Daoy (cell line): ENCODE data around the gene VIPR1. TPM values are rescaled to one million over a fixed set of nuclear protein-coding genes. Genes with fewer than 3 reads are reported as not detected.

Source experiments
- DNase-seq: peaks from one replicate; pipeline ENCODE4 v3.0.0-alpha.2; 2015; ENCODE audit warnings: low read depth
- total RNA-seq: library from RNA; depleted of rRNA; stranded (reverse); fragments of >200 nt; shearing (Covaris generic); gene quantifications from 2 replicates; pipeline ENCODE4 v1.2.3, GENCODE V29; 2014; rRNA removed

The VIPR1 gene, protein sequence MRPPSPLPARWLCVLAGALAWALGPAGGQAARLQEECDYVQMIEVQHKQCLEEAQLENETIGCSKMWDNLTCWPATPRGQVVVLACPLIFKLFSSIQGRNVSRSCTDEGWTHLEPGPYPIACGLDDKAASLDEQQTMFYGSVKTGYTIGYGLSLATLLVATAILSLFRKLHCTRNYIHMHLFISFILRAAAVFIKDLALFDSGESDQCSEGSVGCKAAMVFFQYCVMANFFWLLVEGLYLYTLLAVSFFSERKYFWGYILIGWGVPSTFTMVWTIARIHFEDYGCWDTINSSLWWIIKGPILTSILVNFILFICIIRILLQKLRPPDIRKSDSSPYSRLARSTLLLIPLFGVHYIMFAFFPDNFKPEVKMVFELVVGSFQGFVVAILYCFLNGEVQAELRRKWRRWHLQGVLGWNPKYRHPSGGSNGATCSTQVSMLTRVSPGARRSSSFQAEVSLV
- 19.3 and 31.7 TPM in 2 replicates for total RNA-seq

DNA sequence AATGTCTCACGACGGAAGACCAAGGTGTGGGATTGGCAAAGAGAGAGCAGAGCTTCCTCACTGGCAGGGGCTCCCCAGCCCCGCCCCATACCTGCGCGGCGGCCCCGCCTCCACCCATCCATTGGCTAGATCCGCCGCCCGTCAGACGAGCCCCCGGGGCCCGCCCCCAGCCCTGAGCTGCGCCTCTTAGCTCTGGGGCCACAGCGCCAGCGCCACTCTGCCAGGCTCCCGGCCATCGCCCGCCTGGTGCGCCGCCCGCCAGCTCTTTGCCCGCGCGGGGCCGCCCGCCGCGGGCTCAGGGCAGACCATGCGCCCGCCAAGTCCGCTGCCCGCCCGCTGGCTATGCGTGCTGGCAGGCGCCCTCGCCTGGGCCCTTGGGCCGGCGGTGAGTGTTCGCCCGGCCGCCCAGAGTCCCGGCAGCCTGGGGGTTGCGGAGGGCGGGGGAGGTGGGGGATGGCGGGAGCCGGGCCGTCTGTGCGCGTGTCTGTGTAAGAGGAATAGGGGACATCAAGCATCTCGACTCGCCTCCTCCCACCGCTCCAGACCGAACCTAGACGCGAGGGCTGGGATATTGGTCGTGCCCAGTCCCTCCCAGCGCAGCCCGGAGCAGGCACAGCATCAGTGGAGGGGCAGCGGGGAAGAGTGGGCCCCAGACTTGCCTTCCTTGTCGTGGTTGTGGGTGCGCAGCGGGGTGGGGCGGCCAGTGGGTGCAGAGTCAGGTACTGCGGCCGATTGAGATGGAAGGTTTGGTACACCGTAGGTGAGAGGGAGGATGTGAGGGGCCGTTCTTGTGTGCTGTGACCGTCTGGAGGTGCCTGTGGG, at the start of gene VIPR1:
Gene VIPR1, plus strand, starts transcription at position 215 of the 822 bp plus-strand sequence. Its CDS starts 93 bp downstream, at position 308.
- peak; percentile 82 for DNase-seq

DNA sequence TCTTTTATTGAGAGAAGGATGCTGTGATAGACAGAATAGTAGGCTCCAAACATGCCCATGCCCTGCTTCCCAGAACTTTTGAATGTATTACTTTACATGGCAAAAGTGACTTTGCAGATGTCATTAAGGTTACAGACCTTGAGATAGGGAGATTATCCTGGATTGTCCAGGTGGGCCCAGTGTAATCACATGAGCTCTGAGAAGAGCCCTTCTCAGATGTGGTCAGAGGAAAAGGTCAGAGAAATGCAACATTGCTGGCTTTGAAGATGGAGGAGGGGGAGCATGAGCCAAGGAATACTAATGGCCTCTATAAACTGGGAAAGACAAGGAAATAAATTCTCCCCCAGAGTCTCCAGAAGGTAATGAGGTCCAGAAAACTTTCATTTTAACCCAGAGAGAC, 46.2 kb upstream of the VIPR1 start:
- no peak for DNase-seq

DNA sequence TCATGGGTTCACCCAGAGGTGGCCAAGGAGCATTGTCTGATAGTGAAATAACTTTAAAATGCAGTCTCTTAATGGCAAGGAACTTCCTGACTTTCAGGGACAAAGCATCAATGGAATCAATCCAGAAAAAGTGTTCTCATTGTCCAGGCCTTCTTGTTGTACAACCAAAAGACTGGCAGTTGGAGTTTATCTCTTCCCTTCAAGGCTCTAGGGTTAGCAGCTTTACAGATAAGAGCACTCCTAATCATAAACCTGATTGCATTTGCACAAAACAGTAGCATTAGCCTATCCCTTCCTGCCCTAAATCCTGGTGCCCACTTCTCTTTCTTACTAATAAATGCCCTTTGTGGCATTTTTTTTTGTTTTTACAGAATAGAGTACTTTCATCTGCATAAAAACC, 43.3 kb upstream of the VIPR1 start:
- no peak for DNase-seq

DNA sequence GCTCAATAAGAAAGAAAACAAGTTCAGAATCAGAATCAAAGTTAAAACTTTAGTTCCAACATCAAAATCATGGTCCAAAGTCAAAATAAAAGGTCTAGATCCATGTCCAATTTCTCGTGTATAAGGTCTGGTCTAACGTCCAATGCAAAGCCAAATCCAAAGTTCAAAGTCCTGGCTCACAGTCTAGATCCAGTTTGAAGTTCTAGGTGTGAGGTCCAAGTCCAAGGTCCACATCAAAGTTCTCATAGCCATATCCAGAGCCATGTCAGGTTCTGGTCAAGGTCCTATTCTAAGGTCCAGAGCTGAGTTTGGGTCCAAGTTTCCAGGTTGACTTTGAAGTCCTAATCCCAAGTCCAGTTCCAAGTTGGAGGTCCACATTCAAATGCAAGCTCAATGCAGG, 40.7 kb upstream of the VIPR1 start:
- no peak for DNase-seq

DNA sequence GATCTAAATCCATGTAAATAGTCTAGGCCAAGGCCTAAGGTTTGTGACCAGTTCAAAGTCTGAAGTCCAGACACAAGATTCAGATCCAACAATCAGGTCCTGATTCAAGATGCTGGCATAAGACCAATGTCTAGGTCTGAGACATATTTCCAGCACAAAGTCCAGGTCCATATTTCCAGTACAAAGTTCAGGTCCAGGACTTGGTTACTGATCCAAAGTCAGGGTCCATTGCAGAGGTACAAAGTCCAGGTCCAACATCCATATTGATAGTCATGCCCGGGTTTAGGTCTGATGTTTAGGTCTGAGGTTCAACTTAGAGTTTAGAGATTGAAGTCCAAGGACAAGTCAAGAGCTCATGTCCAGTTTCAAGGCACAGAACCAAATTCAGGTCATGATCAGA, 39.4 kb upstream of the VIPR1 start:
- no peak for DNase-seq

DNA sequence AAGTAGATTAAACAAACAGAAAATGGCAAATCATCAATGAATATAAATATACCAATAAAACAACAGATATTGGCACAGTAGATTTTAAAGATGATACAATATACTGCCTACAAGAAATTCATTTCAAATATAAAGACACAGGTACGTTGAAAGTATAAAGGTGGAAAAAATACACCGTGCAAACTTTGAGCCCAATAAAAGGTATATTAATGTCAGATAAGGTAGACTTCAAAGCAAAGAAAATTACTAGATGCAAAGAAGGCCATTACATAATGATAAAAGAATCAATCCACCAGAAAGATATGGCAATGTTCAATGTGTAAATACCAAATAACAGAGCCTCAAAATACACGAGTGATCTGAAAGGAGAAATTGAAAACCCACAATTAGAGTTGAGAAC, 34.3 kb upstream of the VIPR1 start:
- DNase-seq, result no peak

DNA sequence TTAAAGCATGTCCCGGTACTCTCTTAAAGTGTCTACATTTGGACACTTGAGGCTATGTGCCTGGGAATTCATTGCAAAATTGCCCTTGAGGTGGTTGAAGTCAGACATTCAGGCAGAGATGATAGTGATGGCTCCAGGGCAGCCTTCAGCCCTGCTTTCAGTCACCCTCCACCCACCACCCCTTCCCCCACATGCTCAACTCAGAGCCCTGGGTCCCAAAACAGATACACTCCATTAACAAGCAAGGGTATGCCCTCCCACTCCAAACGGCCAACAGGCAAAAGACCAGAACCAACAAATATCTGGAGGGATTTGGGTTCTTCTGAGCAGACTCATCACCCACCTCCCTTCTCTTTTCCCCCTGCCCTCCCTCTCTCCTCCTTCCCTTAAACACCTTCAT, 29.9 kb upstream of the VIPR1 start:
- DNase-seq, result no peak

DNA sequence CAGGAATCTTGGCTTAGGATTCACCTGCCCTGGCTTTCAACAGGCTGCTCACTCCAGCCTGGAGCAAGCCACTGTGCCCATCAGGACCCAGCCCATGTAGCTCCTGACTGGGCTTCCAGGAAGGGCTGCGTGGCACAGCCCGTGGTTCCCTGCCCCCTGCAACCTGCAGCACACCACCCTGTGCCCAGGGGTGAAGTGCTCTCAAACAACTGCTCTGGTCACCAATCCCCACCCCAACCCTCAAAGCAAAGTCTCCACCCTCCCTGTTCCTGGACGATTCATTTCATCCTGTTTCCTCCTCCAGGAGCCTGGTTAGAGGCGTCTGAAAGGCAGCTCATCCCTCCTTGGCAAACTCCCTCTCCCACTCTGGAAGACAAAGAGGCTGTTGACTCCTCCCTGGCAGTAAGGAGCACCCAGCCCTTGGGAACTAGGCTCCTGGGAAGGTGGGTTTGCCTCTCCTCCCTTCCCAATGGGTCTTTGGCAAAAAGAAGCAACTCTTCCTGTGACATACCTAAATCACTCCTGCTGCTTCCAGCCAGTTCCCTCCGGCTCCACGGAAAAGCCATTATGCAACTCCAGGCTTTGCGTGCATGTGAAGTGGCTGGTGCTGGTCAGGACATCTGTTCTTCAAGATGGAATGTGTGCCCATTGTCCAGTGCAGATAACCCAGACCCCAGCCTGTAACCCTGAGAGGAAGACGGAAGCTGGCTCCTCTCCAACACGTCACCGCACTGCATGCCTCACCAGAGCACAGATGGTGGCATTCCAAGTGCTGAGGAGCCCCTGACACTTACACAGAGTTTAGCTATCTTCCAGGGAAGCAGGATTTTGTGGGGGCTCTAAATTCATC, 29.1 kb upstream of the VIPR1 start:
- peak; percentile 82 for DNase-seq

DNA sequence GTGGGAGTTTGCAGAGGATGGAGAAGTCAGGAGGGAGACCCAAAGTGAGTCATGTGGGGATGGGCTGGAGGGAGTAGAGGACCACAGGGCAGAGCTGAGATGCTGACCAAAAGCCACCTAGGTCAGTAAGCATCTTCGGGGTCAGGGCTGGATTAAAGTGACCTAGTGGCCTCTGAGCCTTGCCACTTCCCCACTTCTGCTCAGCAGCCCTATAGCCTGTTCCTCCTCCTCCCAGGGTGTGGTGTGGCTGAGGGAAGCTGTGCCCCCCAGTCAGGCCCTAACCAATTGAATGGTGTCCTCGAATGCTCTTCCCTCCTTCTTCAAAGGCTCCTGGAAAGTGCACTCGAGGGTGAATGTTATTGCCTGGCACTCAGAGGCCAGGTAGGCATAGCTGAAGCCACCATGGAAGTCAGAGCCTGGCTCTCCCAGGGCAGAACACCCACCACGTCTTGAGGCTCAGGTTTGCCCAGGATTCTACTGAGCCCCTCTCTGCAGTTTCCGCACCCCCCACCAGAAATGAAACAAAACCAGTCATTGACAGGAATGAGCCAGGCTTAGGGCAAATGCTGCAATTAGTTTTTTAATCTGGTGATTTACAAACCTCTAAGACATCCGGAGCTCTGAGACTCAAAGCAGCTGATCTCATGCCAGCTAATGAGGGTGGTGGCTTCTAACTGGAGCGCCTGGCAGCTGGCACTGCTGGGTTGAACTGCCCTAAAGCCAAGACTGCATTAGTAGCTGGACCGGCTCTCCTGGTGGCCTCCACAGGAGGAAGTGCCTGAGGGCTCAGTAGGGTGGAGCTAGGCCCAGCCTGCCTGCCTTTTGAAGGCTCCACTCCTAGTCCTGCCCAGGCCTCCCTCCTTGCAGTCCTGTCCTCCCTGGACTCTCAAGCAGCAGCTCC, 26.0 kb upstream of the VIPR1 start:
- DNase-seq, result peak; percentile 65

DNA sequence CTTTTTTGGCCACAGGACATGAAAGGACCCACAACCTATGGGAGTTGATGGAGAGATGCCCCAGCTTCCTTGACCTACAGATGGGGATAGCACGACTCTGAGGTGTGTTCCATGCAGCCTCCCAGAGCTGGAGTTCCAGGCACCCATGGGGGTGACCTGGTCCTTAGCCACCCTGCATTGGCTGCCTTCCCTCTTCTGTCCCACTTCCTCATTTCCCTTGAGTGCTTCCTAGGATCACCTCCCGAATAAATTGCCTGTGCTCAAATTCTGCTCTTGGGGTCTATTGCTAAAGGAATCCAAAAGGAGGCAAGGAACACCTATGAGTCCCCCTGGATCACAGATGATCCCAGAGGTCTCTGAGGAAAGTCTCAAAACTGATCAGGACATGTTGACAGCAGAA, 24.7 kb upstream of the VIPR1 start:
- no peak for DNase-seq

DNA sequence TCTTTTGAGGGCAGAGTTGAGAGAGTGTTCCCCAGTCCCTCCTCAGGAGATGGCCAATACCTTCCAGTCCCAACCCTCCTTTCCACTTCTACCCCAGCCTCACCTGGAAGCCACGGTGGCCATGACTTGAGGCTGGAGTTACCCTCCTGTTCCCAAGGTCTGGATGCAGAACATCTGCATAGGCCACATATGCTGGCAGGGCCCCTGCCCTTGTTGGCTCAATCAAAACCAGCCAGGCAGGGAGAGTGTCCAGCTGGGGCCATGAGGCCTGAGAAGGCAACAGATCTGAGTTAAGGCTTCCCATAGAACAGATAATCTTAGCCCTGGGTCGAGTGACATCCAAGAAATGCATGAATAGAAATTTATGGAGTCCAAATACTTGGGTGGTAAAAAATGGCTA, 23.6 kb upstream of the VIPR1 start:
- DNase-seq, result no peak

DNA sequence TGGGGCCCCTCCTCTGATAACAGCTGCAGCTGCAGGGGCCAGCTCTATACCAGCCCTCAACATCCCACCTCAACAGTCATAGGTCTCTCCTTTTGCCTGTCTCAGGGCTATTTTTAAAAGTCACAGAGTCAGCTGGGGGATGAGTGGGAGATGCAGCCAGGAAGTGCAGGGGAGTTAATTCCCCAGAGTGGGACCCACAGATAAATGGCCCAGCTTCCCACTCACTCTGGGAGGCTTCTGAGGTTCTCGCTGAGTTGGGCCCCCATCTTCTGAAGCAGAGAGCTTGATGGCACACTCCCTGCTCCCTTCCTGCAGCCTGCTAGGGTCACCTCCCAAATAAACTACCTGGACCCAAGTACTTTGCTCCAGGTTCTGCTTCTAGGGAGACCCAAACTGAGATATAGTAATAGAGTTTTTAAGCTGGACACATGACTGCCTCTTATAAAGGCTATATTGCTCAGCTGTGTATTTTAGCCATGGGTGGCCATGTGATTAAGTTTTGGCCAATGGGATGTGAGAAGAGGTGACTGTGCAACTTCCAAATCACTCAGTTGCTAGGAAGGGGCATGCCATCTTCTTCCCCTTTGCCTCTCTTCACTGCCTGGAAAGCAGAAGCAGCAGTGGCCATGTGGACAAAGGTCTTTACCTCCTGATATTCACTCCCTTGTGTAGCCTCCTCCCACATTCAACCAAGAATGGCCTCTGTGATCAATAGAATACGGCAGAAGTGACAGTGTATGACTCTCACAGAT, 15.5 kb upstream of the VIPR1 start:
- DNase-seq, result no peak

DNA sequence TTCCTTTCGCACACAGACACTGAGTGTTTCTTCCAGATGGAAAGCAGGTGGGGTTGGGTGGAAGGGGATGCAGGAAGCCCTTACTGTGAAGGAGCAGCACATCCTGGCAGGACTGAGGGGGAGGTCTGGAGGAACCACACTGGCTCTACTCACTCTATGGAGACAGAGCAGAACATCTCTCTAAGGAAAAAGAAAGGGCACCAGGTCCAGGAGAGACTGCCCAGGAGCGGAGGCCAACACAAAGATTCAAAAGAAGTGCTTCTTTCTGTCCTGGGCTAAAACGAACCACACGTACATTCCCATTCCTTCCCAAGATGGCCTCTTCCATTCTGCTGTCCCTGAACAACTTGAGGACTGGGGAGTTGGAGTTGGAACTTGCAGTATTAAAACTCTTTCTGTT, 13.8 kb upstream of the VIPR1 start:
- no peak for DNase-seq

DNA sequence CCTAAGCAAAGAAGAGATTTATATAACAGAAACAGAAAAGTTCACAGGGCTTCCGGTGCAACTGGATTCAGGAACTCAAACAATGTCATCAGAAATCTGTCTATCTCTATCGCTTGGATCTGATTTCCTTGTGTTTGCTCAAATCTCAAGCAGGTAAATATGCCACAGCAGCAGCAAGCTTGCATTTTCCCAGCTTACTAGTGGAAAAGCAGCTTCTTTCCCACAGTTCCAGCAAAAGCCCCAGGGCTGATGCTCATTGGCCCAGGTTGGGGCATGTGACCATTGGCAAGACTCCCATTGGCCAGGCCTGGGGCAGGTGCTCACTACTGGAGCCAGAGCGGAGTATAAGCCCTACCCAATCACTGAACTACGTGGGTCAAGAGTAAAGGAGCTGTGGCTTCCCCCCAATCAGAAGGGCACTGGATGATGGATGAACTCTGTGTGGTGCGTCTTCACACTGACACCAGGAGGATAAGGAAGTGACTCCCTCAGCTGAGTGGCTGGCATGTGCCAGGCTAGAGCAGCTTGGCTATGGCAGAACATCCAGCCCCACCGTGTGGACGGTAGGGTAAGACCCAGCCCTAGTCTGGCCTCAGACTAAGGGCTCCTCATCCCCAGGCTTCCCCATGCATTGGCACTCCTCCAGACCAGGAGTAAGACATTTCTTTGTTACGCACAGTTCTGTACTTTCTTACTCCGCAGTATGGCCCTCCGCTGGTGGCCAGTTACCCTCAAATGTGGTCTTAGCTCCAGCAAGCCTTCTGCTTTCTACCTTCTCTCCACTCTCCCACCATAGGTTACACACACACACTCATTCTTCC, 13.1 kb upstream of the VIPR1 start:
- DNase-seq, result no peak

DNA sequence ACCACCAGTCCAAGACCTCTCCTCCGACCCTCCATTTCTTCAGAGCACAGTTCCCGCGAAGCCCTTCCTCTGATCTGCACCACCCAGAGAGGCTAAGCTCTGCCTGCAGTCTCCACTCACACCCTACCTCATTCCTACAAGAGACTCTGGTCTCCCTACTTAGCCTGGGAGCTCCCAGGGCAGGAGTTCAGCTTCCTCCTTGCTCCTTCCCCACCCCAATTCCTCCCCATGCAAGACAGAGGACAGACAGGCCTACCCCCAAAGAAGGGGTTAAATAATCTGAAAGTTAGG, 12.6 kb upstream of the VIPR1 start:
- no peak for DNase-seq

DNA sequence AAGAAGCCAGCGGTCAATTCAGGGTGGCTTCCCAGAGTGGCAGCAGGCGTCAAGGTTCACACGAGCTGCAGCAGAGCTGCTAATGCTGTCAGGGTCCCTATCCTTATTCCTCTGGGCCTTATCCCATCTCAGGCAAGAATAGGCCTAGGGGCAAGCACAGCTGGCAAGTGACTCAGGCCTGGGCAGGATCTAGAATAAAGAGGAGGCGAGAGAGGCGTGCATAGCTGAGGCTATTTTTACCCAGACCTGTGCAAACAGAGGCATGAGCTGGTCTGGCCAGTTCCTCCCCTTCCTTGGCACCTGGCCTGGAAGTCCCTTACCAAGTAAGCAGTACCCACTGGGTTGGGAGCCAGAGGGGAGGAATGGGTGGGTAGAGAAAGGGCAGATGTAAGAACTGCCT, 12.2 kb upstream of the VIPR1 start:
- DNase-seq, result peak; percentile 64

DNA sequence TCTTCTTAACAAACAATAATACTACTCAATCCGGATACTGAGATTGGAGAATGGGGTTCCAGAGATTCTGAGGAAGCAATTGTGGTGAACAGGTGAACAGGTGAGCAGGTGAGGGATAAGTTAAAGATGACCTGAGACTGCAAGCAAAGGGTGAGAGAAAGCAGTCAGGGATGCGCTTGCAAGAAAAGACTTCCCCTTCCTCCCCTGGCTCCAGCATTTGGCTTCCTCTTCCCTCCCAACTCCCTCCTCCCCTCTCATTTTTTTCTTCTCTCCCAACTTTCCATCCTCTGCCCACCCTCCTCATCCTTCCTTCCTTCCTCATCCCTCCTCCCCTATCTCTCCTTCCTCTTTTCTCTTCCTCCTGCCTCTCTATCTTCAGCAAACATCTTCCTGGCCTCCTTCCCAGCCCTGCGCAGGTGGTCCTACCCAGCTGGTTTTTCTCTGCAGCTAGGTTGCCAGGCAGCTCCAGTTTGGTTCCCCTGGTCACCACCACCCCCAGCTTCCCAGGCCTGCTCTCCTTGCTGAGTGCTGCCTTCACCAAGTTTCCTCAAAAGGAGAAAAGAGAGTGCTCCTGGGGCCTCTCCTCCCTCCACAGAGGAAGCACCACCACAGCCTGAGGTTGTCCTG, 10.4 kb upstream of the VIPR1 start:
- DNase-seq, result no peak

DNA sequence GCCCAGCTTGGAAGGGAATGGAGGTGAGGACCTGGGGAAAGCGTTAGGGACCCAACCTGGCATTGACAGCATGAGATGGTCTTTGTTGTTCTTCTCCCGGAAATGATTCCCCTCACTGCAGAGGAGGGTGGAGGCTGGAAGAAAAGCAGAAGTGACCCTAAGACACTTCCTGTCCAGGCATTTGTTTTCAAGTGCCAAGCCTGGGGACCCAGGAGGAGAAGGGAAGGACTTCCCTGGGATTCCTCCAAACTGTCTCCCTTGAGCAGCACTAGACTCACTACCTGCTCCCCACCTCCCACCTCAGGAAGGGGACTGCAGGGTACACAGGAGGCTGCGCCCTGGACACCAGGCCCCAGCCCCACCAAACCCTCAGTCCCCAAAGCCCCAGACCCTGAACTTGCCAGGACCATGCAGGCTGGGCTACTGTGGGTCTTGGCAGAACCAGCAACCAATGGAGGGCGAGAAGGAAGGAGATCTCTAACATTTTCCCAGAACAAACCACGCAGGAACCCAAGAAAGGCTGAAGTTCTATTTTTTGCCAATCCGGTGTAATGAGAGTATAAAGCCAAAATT, 9.8 kb upstream of the VIPR1 start:
- no peak for DNase-seq
